ENCODE data around the gene ALX4.

The ALX4 gene

DNA sequence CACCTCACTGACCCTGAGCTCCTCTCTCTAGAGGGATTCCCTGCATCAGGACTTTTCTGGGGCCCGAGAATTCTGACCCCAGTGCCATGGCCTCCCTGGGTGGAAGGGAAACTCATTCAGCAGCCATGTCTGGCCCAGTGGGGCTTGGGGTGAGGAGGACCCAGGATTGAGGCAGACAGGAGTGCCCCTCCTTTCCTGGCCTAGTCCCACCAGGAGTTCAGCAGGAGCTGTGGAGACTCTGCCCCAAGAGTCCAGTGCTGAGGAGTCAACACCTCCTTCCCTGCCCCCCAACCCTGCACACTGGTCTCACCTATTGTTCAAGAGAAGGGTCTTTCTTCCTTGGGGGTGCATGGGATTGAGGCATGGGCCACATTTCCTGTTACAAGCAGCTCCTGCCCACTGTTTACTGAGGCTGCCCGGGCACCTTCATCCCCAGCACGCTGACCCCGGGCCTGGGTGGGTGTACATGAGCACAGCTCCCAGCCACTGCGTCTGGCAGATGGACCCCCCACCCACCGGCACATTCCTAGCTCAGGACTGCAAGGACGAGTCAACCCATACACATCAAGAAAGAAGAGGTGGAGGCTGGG lies 33.9 kb downstream of the ALX4 start:
- Histone ChIP-seq H3K4me1 (ENCODE audit: control insufficient read depth in 2 of 2, insufficient read depth in 1 of 2, low read depth in 1 of 2, low read length in 2 of 2) (peaks cover 0 to 2% of the 10 kb centered on the region in 2 donors), H3K9ac (ENCODE audit: low read depth, low read length, poor library complexity) (no peak overlapping the region), H3K4me3 (ENCODE audit: low read length in 2 of 2) (no peak overlapping the region), H3K14ac (ENCODE audit: low read length) (no peak overlapping the region), H2AFZ (ENCODE audit: low read length) (no peak overlapping the region), H4K8ac (ENCODE audit: low read depth, low read length) (no peak overlapping the region), H2BK15ac (ENCODE audit: low read length) (peak overlapping the region; percentile 33), H3K9me3 (replicated peaks in 1 of 2; ENCODE audit: control insufficient read depth in 2 of 2, insufficient read depth in 1 of 2, low read depth in 1 of 2, low read length in 2 of 2) (peaks cover 0 to 2% of the 10 kb centered on the region in 2 donors), H2BK120ac (ENCODE audit: low read depth, low read length) (no peak overlapping the region), H3K36me3 (replicated peaks in 1 of 2; ENCODE audit: control insufficient read depth in 2 of 2, insufficient read depth in 2 of 2, low read length in 2 of 2) (peaks cover 0 to 1% of the 10 kb centered on the region in 2 donors), H3K23ac (ENCODE audit: low read depth, low read length, poor library complexity) (no peak overlapping the region), H2BK5ac (ENCODE audit: low read length) (no peak overlapping the region), H3K27me3 (ENCODE audit: control insufficient read depth in 3 of 3, insufficient read depth in 3 of 3, low read depth in 1 of 3, low read length in 3 of 3) (peaks cover 0 to 26% (median 1%) of the 10 kb centered on the region in 3 experiments), H3K4ac (ENCODE audit: low read length) (no peak overlapping the region), H2AK5ac (ENCODE audit: low read depth, low read length) (peak overlapping the region; percentile 3), H3K27ac (replicated peaks; ENCODE audit: low read length) (no peak overlapping the region), H2BK12ac (ENCODE audit: low read length) (no peak overlapping the region), H3K18ac (ENCODE audit: low read length) (peak overlapping the region; percentile 41), H3K4me2 (ENCODE audit: insufficient read depth, low read length, poor library complexity, severe bottlenecking) (no peak overlapping the region), H4K91ac (ENCODE audit: low read depth, low read length, poor library complexity) (no peak overlapping the region), H3K79me1 (ENCODE audit: low read depth, low read length) (peaks cover under 1% of the 10 kb centered on the region)
- WGBS, 2 donors (ENCODE audit: extremely low coverage in 2 of 2, insufficient read length in 2 of 2, insufficient replicate concordance in 1 of 2), result no CpG with 5 or more reads among the region's 7 CpGs
- DNase-seq (ENCODE audit: low spot score), result no peak

DNA sequence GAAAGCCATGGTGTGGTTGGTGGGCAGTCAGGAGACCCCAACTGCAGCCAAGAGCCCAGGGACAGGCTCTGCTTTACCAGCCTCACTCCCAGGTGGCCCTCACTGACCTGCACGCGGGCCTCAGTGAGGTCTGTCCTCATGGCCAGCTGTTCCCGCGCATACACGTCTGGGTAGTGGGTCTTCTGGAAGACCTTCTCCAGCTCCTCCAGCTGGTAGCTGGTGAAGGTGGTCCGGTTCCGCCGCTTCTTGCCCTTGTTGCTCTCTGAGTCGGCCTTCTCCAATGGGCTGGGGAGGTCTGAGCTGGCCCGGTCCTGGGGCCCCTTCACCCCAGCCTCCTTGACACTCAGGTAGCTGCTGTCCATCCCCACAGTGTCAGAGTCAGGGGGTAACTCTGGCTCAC lies 34.7 kb downstream of the ALX4 start:
- no peak overlapping the region for H3K23ac ChIP-seq (ENCODE audit: low read depth, low read length, poor library complexity)
- H3K14ac ChIP-seq (ENCODE audit: low read length), result no peak overlapping the region
- peaks cover 0 to 6% of the 10 kb centered on the region in 2 donors for H3K4me1 ChIP-seq (ENCODE audit: control insufficient read depth in 2 of 2, insufficient read depth in 1 of 2, low read depth in 1 of 2, low read length in 2 of 2)
- H3K9me3 ChIP-seq (replicated peaks in 1 of 2; ENCODE audit: control insufficient read depth in 2 of 2, insufficient read depth in 1 of 2, low read depth in 1 of 2, low read length in 2 of 2), result peaks cover 0 to 2% of the 10 kb centered on the region in 2 donors
- H2BK5ac ChIP-seq (ENCODE audit: low read length), result no peak overlapping the region
- H3K4me2 ChIP-seq (ENCODE audit: insufficient read depth, low read length, poor library complexity, severe bottlenecking), result no peak overlapping the region
- H3K27ac ChIP-seq (replicated peaks; ENCODE audit: low read length), result no peak overlapping the region
- no peak overlapping the region for H2AFZ ChIP-seq (ENCODE audit: low read length)
- no peak overlapping the region for H4K91ac ChIP-seq (ENCODE audit: low read depth, low read length, poor library complexity)
- DNase-seq (ENCODE audit: low spot score), result no peak
- H2BK15ac ChIP-seq (ENCODE audit: low read length), result no peak overlapping the region
- no peak overlapping the region for H3K4me3 ChIP-seq (ENCODE audit: low read length in 2 of 2)
- H3K36me3 ChIP-seq (replicated peaks in 1 of 2; ENCODE audit: control insufficient read depth in 2 of 2, insufficient read depth in 2 of 2, low read length in 2 of 2), result peaks cover 0 to 1% of the 10 kb centered on the region in 2 donors
- no peak overlapping the region for H2BK12ac ChIP-seq (ENCODE audit: low read length)
- peak overlapping the region; percentile 76 for H2AK5ac ChIP-seq (ENCODE audit: low read depth, low read length)
- no peak overlapping the region for H4K8ac ChIP-seq (ENCODE audit: low read depth, low read length)
- H3K27me3 ChIP-seq (ENCODE audit: control insufficient read depth in 3 of 3, insufficient read depth in 3 of 3, low read depth in 1 of 3, low read length in 3 of 3), result peaks cover 0 to 18% (median 1%) of the 10 kb centered on the region in 3 experiments
- no CpG with 5 or more reads among the region's 10 CpGs for WGBS, 2 donors (ENCODE audit: extremely low coverage in 2 of 2, insufficient read length in 2 of 2, insufficient replicate concordance in 1 of 2)
- no peak overlapping the region for H3K18ac ChIP-seq (ENCODE audit: low read length)
- no peak overlapping the region for H2BK120ac ChIP-seq (ENCODE audit: low read depth, low read length)
- no peak overlapping the region for H3K4ac ChIP-seq (ENCODE audit: low read length)
- no peak overlapping the region for H3K9ac ChIP-seq (ENCODE audit: low read depth, low read length, poor library complexity)
- no peaks in the 10 kb centered on the region for H3K79me1 ChIP-seq (ENCODE audit: low read depth, low read length)

DNA sequence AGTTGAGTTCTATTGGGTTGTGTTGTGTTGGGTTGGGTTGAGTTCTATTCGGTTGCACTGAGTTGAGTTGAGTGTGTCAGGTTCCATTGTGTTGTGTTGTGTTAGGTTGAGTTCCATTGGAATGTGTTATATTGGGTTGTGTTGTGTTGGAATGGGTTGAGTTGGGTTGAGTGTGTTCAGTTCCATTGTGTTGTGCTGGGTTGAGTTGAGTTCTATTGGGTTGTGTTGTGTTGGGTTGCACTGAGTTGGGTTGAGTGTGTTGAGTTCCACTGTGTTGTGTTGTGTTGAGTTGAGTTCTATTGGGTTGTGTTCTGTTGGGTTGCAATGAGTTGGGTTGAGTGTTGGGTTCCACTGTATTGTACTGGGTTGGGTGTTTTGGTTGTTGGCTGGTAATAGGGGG lies 35.5 kb downstream of the ALX4 start:
- DNase-seq (ENCODE audit: low spot score), result no peak
- H4K8ac ChIP-seq (ENCODE audit: low read depth, low read length), result no peak overlapping the region
- no peak overlapping the region for H2BK12ac ChIP-seq (ENCODE audit: low read length)
- H3K36me3 ChIP-seq (replicated peaks in 1 of 2; ENCODE audit: control insufficient read depth in 2 of 2, insufficient read depth in 2 of 2, low read length in 2 of 2), result peaks cover 0 to 1% of the 10 kb centered on the region in 2 donors
- WGBS, 2 donors (ENCODE audit: extremely low coverage in 2 of 2, insufficient read length in 2 of 2, insufficient replicate concordance in 1 of 2), result no CpG with 5 or more reads among the region's 1 CpG
- H2AK5ac ChIP-seq (ENCODE audit: low read depth, low read length), result no peak overlapping the region
- peak overlapping the region; percentile 8 for H3K9ac ChIP-seq (ENCODE audit: low read depth, low read length, poor library complexity)
- H3K27ac ChIP-seq (replicated peaks; ENCODE audit: low read length), result no peak overlapping the region
- no peaks in the 10 kb centered on the region for H3K79me1 ChIP-seq (ENCODE audit: low read depth, low read length)
- no peak overlapping the region for H3K4me3 ChIP-seq (ENCODE audit: low read length in 2 of 2)
- H2BK15ac ChIP-seq (ENCODE audit: low read length), result no peak overlapping the region
- no peak overlapping the region for H3K4me2 ChIP-seq (ENCODE audit: insufficient read depth, low read length, poor library complexity, severe bottlenecking)
- H3K4ac ChIP-seq (ENCODE audit: low read length), result no peak overlapping the region
- peaks cover 0 to 10% (median 0%) of the 10 kb centered on the region in 3 experiments for H3K27me3 ChIP-seq (ENCODE audit: control insufficient read depth in 3 of 3, insufficient read depth in 3 of 3, low read depth in 1 of 3, low read length in 3 of 3)
- H2BK120ac ChIP-seq (ENCODE audit: low read depth, low read length), result no peak overlapping the region
- H2BK5ac ChIP-seq (ENCODE audit: low read length), result no peak overlapping the region
- H3K14ac ChIP-seq (ENCODE audit: low read length), result no peak overlapping the region
- H2AFZ ChIP-seq (ENCODE audit: low read length), result no peak overlapping the region
- no peak overlapping the region for H3K18ac ChIP-seq (ENCODE audit: low read length)
- peaks cover 0 to 2% of the 10 kb centered on the region in 2 donors for H3K9me3 ChIP-seq (replicated peaks in 1 of 2; ENCODE audit: control insufficient read depth in 2 of 2, insufficient read depth in 1 of 2, low read depth in 1 of 2, low read length in 2 of 2)
- no peak overlapping the region for H4K91ac ChIP-seq (ENCODE audit: low read depth, low read length, poor library complexity)
- no peak overlapping the region for H3K23ac ChIP-seq (ENCODE audit: low read depth, low read length, poor library complexity)
- peaks cover 0 to 8% of the 10 kb centered on the region in 2 donors for H3K4me1 ChIP-seq (ENCODE audit: control insufficient read depth in 2 of 2, insufficient read depth in 1 of 2, low read depth in 1 of 2, low read length in 2 of 2)

DNA sequence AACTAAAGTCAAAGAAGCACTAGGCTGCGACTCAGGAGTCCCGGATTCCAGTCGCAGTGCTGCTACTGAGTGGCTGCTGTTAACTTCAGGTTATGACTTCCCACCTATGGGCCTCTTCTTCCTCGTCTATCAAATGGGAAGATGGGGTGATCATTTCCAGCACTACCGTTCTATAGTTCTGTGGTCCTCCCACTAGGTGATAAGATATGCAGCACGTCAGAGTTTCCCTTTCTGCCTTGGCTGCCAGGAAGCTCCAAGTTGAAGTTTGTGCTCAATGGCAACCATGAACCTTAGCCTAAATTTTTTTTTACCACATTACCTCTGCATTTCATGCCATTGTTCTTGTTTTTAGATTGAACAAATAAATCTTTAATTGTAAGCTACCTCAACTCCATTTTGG lies 38.7 kb downstream of the ALX4 start:
- Histone ChIP-seq H3K9me3 (replicated peaks in 1 of 2; ENCODE audit: control insufficient read depth in 2 of 2, insufficient read depth in 1 of 2, low read depth in 1 of 2, low read length in 2 of 2) (peaks cover 0 to 2% of the 10 kb centered on the region in 2 donors), H3K27me3 (ENCODE audit: control insufficient read depth in 3 of 3, insufficient read depth in 3 of 3, low read depth in 1 of 3, low read length in 3 of 3) (peaks cover 0 to 5% (median 0%) of the 10 kb centered on the region in 3 experiments), H4K91ac (ENCODE audit: low read depth, low read length, poor library complexity) (no peak overlapping the region), H3K4me3 (ENCODE audit: low read length in 2 of 2) (no peak overlapping the region), H2BK120ac (ENCODE audit: low read depth, low read length) (no peak overlapping the region), H2BK5ac (ENCODE audit: low read length) (peak overlapping the region; percentile 20), H2AK5ac (ENCODE audit: low read depth, low read length) (no peak overlapping the region), H3K36me3 (replicated peaks in 1 of 2; ENCODE audit: control insufficient read depth in 2 of 2, insufficient read depth in 2 of 2, low read length in 2 of 2) (peaks cover 0 to 1% of the 10 kb centered on the region in 2 donors), H3K14ac (ENCODE audit: low read length) (no peak overlapping the region), H3K23ac (ENCODE audit: low read depth, low read length, poor library complexity) (no peak overlapping the region), H3K18ac (ENCODE audit: low read length) (no peak overlapping the region), H3K4me2 (ENCODE audit: insufficient read depth, low read length, poor library complexity, severe bottlenecking) (no peak overlapping the region), H2BK12ac (ENCODE audit: low read length) (no peak overlapping the region), H3K4me1 (ENCODE audit: control insufficient read depth in 2 of 2, insufficient read depth in 1 of 2, low read depth in 1 of 2, low read length in 2 of 2) (peaks cover 0 to 8% of the 10 kb centered on the region in 2 donors), H3K9ac (ENCODE audit: low read depth, low read length, poor library complexity) (no peak overlapping the region), H3K4ac (ENCODE audit: low read length) (no peak overlapping the region), H2BK15ac (ENCODE audit: low read length) (peak overlapping the region; percentile 51), H3K27ac (replicated peaks; ENCODE audit: low read length) (no peak overlapping the region), H4K8ac (ENCODE audit: low read depth, low read length) (no peak overlapping the region), H2AFZ (ENCODE audit: low read length) (no peak overlapping the region), H3K79me1 (ENCODE audit: low read depth, low read length) (no peaks in the 10 kb centered on the region)
- no peak for DNase-seq (ENCODE audit: low spot score)
- WGBS, 2 donors (ENCODE audit: extremely low coverage in 2 of 2, insufficient read length in 2 of 2, insufficient replicate concordance in 1 of 2), result no CpG with 5 or more reads among the region's 6 CpGs
